GM21447 (cell line): Measurements from ENCODE around the gene KIAA1210.

Experiments used
- ATAC-seq: cut with Tn5 transposase; IDR thresholded peaks from one replicate; pipeline ENCODE4 v1.9.1; 2021; ENCODE audit not compliant: unreplicated experiment

KIAA1210 gene

GRCh38 chrX:119093991-119094735 is 33.4 kb downstream of the KIAA1210 start:
- no peak for ATAC-seq

DNA sequence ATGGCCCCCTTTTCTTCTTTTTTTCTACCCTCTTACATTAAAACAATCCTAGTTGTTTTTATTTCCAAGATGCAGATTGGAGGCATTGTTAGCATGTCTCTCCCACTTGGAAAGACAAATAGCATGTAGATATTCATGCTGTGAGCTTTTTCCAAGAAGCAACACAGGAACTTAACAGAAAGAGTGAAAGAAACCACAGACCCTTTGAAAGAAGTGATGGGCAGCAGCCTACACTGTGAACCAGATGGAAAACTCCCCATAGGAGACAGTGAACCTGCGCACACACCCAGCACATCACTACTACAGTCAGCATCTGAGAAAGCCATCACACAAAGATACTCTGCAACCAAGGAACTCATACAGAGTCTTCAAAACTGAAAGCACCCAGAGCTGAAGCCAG is 37.0 kb downstream of the KIAA1210 start:
- ATAC-seq, result no peak

- ATAC-seq, result no peak
Measured at GRCh38 chrX:119089619-119090018, 38.0 kb downstream of the KIAA1210 start.

DNA sequence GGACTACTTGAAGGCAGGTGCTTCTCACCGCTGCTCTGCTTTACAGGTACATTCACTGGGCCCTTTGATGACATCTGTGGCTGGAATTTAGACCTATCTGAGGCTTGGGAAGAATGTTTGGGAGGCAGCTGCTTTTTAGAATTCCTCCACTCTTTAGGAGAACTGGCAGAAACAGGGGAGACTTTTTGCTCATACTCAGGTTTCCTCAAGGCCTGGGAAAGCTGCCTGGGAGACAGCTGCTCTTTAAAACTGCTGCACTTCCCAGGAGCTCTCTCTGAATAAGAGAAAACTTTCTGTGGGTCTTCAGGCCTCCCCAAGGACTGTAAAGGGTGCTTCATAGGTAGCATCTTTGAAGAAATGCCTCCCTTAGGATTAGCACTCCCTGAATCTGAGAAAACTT is 40.5 kb downstream of the KIAA1210 start:
- ATAC-seq, result no peak

- no peak for ATAC-seq
Measured at GRCh38 chrX:119084766-119085165, 42.8 kb downstream of the KIAA1210 start.

GRCh38 chrX:119082278-119082677 is 45.3 kb downstream of the KIAA1210 start:
- ATAC-seq, result no peak

GRCh38 chrX:119075270-119076025 is 52.2 kb downstream of the KIAA1210 start:
- no peak for ATAC-seq

DNA sequence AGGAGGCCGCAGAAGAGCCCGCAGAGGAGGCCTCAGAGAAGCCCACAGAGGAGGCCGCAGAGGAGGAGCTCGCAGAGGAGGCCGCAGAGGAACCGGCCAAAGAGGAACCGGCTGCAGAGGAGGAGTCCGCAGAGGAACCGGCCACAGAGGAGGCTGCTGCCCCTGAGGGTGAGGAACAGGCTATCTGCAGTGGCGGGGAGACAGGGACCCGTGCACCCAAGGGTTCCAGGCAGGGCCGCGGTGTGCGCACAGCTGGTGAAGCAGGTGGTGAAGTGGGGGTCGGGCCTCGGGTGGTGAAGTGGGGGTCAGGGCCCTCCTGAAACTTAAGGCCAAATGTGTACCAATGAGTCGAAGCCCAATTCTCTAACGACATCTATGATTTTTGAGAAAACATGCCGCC is 53.7 kb downstream of the KIAA1210 start:
- ATAC-seq, result no peak

DNA sequence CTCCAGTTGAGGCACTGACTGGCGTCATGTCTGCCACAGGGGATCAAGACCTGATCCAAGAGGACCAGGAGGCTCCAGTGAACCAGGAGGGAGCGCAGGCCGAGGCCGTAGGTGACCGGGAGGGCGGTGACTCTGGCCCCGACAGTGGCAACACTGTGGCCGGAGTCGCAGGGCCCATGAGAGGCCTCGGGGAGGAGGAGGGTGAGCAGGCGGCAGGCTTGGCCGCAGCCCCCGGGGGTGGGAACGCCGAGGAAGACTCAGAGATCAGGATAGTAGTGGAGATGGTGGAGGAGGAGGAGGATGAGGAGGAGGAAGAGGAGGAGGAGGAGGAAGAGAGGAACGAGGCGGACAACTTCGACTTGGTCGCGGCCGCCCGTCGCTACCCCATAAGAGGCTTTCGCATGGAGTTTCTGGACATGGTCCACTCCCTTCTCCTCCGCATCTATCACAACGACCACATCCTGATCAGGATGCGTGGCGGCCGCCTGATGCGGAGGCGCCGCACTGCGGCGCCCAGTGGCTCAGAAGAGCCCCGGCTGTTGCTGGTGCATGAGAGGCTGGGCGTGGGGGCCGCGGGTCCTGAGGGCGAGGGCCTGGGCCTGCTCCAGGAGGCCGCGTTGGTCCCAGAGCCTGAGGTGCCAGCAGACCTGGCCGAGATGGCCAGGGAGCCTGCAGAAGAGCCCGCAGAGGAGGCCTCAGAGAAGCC is 54.3 kb downstream of the KIAA1210 start:
- ATAC-seq, result no peak

- no peak for ATAC-seq
Measured at GRCh38 chrX:119072744-119073143, 54.9 kb downstream of the KIAA1210 start, which contains the start of gene CT47C1. Gene CT47C1 (plus strand): TSS chrX:119072993. CDS start chrX:119073226, 233 bp downstream.

GRCh38 chrX:119071381-119071780 is 56.2 kb downstream of the KIAA1210 start:
- ATAC-seq, result peak; percentile 84

- no peak for ATAC-seq
Measured at GRCh38 chrX:119069762-119070161, 57.9 kb downstream of the KIAA1210 start.

- no peak for ATAC-seq
Measured at GRCh38 chrX:119069128-119069527, 58.5 kb downstream of the KIAA1210 start.

GRCh38 chrX:119067023-119067739 is 60.4 kb downstream of the KIAA1210 start:
- no peak for ATAC-seq

DNA sequence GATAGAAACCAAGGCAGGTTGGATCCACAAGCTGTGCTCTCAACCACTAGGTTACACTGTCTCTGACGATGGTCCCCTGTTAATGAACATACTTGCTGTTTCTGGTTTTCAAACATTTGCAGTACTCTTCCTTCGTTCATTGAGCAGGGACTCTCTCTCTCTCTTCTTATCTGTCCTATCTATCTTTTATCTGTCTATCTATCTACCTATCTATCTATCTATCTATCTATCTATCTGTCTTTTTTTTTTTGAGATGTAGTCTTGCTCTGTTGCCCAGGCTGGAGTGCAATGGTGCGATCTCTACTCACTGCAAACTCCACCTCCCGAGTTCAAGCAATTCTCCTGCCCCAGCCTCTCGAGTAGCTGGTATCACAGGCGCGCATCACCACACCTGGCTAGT is 64.2 kb downstream of the KIAA1210 start:
- no peak for ATAC-seq

GRCh38 chrX:119062750-119063374 is 64.8 kb downstream of the KIAA1210 start:
- no peak for ATAC-seq

DNA sequence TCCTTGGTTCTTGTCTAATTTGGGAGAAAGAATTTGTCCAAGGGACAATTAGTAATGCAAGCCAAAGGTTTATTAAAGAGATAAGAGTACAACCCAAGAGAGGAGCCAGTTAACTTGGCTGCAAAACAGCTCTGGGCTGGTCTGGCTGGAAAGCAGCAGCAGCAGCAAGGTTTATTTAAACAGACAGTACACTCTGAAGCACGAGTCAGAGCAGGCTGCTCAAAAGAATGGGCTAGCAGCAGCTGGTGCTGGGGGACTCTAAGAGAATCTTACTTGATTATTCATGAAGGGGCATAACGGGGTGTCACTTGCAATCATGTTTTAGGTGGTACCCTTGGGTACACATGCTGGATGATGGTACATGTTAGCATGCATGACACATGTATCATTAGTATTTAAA is 71.9 kb downstream of the KIAA1210 start:
- no peak for ATAC-seq

GRCh38 chrX:119045884-119046283 is 81.7 kb downstream of the KIAA1210 start:
- ATAC-seq, result no peak

DNA sequence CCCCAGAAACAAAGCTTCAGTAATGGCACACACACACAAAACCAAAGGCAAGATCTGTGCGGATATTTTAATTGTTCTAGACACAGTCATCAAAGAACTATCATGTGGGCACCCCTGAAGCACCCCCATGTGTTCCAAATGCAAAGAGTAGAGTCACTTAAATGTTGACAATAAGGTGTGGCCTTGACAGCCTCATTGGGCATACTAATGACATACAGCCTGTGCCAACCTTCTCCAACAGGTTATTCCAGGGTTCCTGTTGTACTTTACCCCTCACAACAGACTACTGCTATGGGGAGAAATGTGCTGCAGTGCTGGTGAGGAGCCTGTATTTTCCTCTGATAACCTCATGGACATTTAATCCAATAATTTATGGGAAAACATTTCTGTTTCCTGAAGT is 84.6 kb downstream of the KIAA1210 start:
- no peak for ATAC-seq

DNA sequence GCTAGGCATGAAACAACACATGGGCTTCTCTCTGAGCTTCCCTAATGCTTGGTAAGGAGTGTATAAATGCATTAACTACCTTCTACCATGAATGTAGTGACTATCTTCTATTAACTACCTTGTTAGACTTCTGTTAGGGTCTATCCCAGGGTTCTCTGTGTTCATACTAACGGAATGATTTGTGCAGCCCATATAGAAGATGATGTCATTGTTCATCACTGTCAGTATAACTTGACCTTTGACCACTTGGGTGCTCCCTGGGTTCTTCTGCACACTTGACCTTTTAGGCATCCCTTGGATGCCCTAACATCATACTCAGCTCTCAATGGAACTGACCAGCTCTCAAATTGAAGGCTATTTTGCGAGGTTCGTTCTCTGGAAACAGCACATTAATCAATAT is 85.6 kb downstream of the KIAA1210 start:
- no peak for ATAC-seq

DNA sequence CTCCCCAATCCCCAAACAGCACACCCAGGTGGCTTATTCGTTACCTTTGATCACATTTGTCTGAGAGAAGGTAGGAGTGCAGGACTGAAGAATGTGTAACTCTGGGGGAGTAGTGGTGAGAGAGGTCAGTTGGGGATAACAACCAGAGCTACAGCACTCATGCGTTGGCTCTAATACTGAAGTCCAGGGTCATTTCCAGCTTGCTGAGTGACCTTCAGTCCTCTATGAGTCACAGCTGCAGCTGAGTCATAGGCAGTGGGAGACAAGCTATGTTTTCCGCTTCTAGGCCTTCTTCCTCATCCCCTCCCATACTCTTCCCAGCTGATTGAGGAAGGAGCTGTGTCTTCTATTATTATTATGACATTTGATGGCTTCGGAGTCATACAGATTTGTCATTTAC is 86.4 kb downstream of the KIAA1210 start:
- ATAC-seq, result no peak
